SK-N-SH (cell line): ENCODE data around the gene UBN2. TPM values are rescaled to one million over a fixed set of nuclear protein-coding genes. Genes with fewer than 3 reads are reported as not detected.

Source experiments
- CTCF ChIA-PET: fragments of 300-600, 350-600 bp; formaldehyde crosslinking; extraction: SDS; loops from one replicate; lab custom pipeline; 2021; lab: Yijun Ruan, JAX
- POLR2A ChIA-PET: fragments of 350-600 bp; sonication (Branson Sonifier 250); formaldehyde crosslinking; extraction: SDS; loops from one replicate; lab custom pipeline; 2020; ENCODE audit warnings: antibody characterized with exemption, inconsistent platforms; lab: Yijun Ruan, JAX
- DNase-seq: peaks from one replicate; pipeline ENCODE4 v3.0.0; 2012
- H2AFZ ChIP-seq: fragments of 200-600 bp; sonication (generic); 2 replicates; pipeline ENCODE4 v1.8.1; 2016; ENCODE audit warnings: antibody characterized with exemption, mild to moderate bottlenecking, low read depth
- H3F3A ChIP-seq: fragments of 200-600 bp; sonication (generic); replicated peaks from 2 replicates; pipeline ENCODE3; 2016; ENCODE audit warnings: antibody characterized with exemption, mild to moderate bottlenecking; ENCODE audit not compliant: insufficient read depth
- H3K27ac ChIP-seq, 2 experiments: fragments of 200-500 bp in 1 of 2; fragments of 200-600 bp in 1 of 2; sonication (Bioruptor generic) in 1 of 2; sonication (generic), shearing (Covaris generic) in 1 of 2; 2 replicates each; pipeline versions ENCODE4 v1.5.1 to v1.6.1; 2014 to 2016; ENCODE audit warnings: low read depth in 2 of 2, inconsistent platforms in 1 of 2, low read length in 1 of 2, mild to moderate bottlenecking in 1 of 2, mixed read lengths in 1 of 2
- H3K27me3 ChIP-seq: fragments of 200-600 bp; sonication (generic), shearing (Covaris generic); 2 replicates; pipeline ENCODE4 v1.6.1; 2016; ENCODE audit warnings: mixed run types; ENCODE audit not compliant: insufficient read depth
- H3K36me3 ChIP-seq, 2 experiments: fragments of 200-500 bp in 1 of 2; fragments of 200-600 bp in 1 of 2; sonication (Bioruptor generic) in 1 of 2; sonication (generic) in 1 of 2; replicated peaks in 1 of 2; 2 replicates each; pipeline versions ENCODE3 to v1.5.1; 2014 to 2016; ENCODE audit warnings: low read length in 1 of 2, mild to moderate bottlenecking in 1 of 2; ENCODE audit not compliant: insufficient read depth in 2 of 2, control insufficient read depth in 1 of 2
- H3K4me1 ChIP-seq, 2 experiments: fragments of 200-500 bp in 1 of 2; fragments of 200-600 bp in 1 of 2; sonication (Bioruptor generic) in 1 of 2; sonication (generic), shearing (Covaris generic) in 1 of 2; 2 replicates each; pipeline versions ENCODE4 v1.5.1 to v1.6.1; 2014 to 2016; ENCODE audit warnings: low read depth in 1 of 2, low read length in 1 of 2, mixed run types in 1 of 2; ENCODE audit not compliant: insufficient read depth in 2 of 2, control insufficient read depth in 1 of 2
- H3K4me2 ChIP-seq: fragments of 200-600 bp; sonication (generic), shearing (Covaris generic); 2 replicates; pipeline ENCODE4 v1.6.1; 2017; ENCODE audit warnings: mixed run types
- H3K4me3 ChIP-seq, 2 experiments: fragments of 200-500 bp in 1 of 2; fragments of 200-600 bp in 1 of 2; sonication (Bioruptor generic) in 1 of 2; sonication (generic), shearing (Covaris generic) in 1 of 2; 2 replicates each; pipeline versions ENCODE4 v1.5.1 to v1.8.1; 2014 to 2016; ENCODE audit warnings: low read depth in 2 of 2, inconsistent platforms in 1 of 2, low read length in 1 of 2, mild to moderate bottlenecking in 1 of 2, mixed read lengths in 1 of 2, moderate library complexity in 1 of 2
- H3K79me2 ChIP-seq: fragments of 200-600 bp; sonication (generic); 2 replicates; pipeline ENCODE4 v1.8.1; 2017; ENCODE audit warnings: mild to moderate bottlenecking; ENCODE audit not compliant: insufficient read depth
- H3K9ac ChIP-seq: fragments of 200-600 bp; sonication (generic); 2 replicates; pipeline ENCODE4 v1.6.1; 2017; ENCODE audit warnings: mixed run types
- H3K9me2 ChIP-seq: fragments of 200-600 bp; sonication (generic); 2 replicates; pipeline ENCODE4 v1.6.1; 2017; ENCODE audit warnings: mixed run types
- H3K9me3 ChIP-seq: fragments of 200-600 bp; sonication (generic); 2 replicates; pipeline ENCODE4 v1.6.1; 2017; ENCODE audit warnings: mixed run types, mild to moderate bottlenecking, moderate library complexity
- H4K20me1 ChIP-seq: fragments of 200-600 bp; sonication (generic); 2 replicates; pipeline ENCODE4 v1.6.1; 2017; ENCODE audit warnings: mild to moderate bottlenecking, mixed run types; ENCODE audit not compliant: insufficient read depth
- CHD2 ChIP-seq: fragments of 150-350 bp; IDR thresholded peaks from 2 replicates; pipeline ENCODE4 v1.6.1; 2018; ENCODE audit warnings: low read length; ENCODE audit not compliant: partially characterized antibody
- ELF1 ChIP-seq: IDR thresholded peaks from 2 replicates; pipeline ENCODE4 v1.4.0; 2012
- EP300 ChIP-seq, 2 experiments: IDR thresholded peaks; 2 replicates each; pipeline versions ENCODE4 v1.4.0 to v1.6.1; 2012; ENCODE audit warnings: borderline replicate concordance in 1 of 2, low read depth in 1 of 2, low read length in 1 of 2
- FOXJ3 ChIP-seq: sonication (generic); formaldehyde crosslinking; IDR thresholded peaks from 2 replicates; pipeline ENCODE4 v1.5.1; 2020; ENCODE audit warnings: mild to moderate bottlenecking, missing genetic modification reagents
- FOXM1 ChIP-seq: IDR thresholded peaks from 2 replicates; pipeline ENCODE4 v1.4.0; 2012; ENCODE audit warnings: low read depth, mild to moderate bottlenecking
- GABPA ChIP-seq: IDR thresholded peaks from 2 replicates; pipeline ENCODE4 v1.4.0; 2012; ENCODE audit warnings: low read depth, mild to moderate bottlenecking
- GATA2 ChIP-seq: sonication (generic); formaldehyde crosslinking; IDR thresholded peaks from 2 replicates; pipeline ENCODE4 v1.5.0; 2020; ENCODE audit warnings: mild to moderate bottlenecking, missing genetic modification reagents
- JUND ChIP-seq: IDR thresholded peaks from 2 replicates; pipeline ENCODE4 v1.4.0; 2012
- MEF2A ChIP-seq: IDR thresholded peaks from 2 replicates; pipeline ENCODE4 v1.4.0; 2012; ENCODE audit warnings: low read depth, borderline replicate concordance
- RXRA ChIP-seq: IDR thresholded peaks from 2 replicates; pipeline ENCODE4 v1.4.0; 2012; ENCODE audit warnings: low read depth, mild to moderate bottlenecking, borderline replicate concordance
- SIN3A ChIP-seq: IDR thresholded peaks from 2 replicates; pipeline ENCODE4 v1.6.1; 2012; ENCODE audit warnings: low read depth, mild to moderate bottlenecking, low read length, moderate library complexity, borderline replicate concordance
- TAF1 ChIP-seq: IDR thresholded peaks from 2 replicates; pipeline ENCODE4 v1.6.1; 2012; ENCODE audit warnings: low read depth, mild to moderate bottlenecking, low read length, moderate library complexity, borderline replicate concordance
- TCF12 ChIP-seq: IDR thresholded peaks from 2 replicates; pipeline ENCODE4 v1.4.0; 2012
- WGBS: methylation state at CpG from one replicate; pipeline ENCODE4 v1.1.6; 2017; ENCODE audit warnings: low lambda C conversion rate; 5-methylcytosine and 5-hydroxymethylcytosine counted together
- polyA plus RNA-seq, 3 experiments: library from polyadenylated mRNA; depleted of rRNA; stranded (reverse); fragments of >200 nt; gene quantifications; 2 replicates each; pipeline ENCODE4 v1.2.3, GENCODE V29; 2012
- TF ChIP-seq, protein P1 (sequence below): fragments of 150-350 bp; IDR thresholded peaks from 2 replicates; pipeline ENCODE4 v1.6.1; 2017; ENCODE audit warnings: antibody characterized with exemption, low read length, low read depth, borderline replicate concordance
- TF ChIP-seq, protein P2 (sequence below): IDR thresholded peaks from 2 replicates; pipeline ENCODE4 v1.4.0; 2012; ENCODE audit warnings: low read depth
- TF ChIP-seq, protein P3 (sequence below): IDR thresholded peaks from 2 replicates; pipeline ENCODE4; 2012
- TF ChIP-seq, protein P4 (sequence below): fragments of 150-350 bp; IDR thresholded peaks from 2 replicates; pipeline ENCODE4 v1.6.1; 2016; ENCODE audit warnings: mild to moderate bottlenecking, low read depth, low read length
- TF ChIP-seq, protein P5 (sequence below): IDR thresholded peaks from 2 replicates; pipeline ENCODE4 v1.4.0; 2012; ENCODE audit warnings: low read depth, borderline replicate concordance

UBN2 gene
- polyA plus RNA-seq, 1 of the 3 experiments (the other 2 are of a cell fraction), result 2.0 TPM

DNA sequence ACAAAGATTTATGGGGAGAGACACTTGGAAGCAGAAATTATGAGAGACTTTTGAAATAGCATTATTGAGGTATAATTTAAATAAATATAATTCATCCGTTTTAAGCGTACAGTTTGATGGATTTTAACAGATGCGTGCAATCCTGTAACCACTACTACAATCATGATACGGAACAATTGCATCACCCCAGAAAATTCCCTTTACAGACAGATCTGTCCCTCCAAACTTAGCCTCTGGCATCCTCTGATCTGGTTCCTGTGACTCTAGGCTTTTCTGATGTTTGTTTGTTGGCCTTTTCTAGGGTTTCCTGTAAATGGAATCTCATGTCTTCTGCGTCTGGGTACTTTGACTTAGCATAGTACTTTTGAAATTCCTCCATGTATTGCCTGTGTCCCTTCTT, 15.5 kb downstream of the UBN2 start:
- H3K9ac ChIP-seq, result no peak overlapping the region
- peak overlapping the region in 1 of 2 experiments; percentile 35; a peak in 2 of 4 replicates for H3K27ac ChIP-seq
- peaks cover 29% of the 10 kb centered on the region for H3K79me2 ChIP-seq
- no peak overlapping the region for H2AFZ ChIP-seq
- DNase-seq, result no peak
- peaks cover 61 to 71% of the 10 kb centered on the region in 2 experiments for H3K36me3 ChIP-seq
- H3K4me1 ChIP-seq, result no peaks in the 10 kb centered on the region; a peak in 1 of 4 replicates
- TF ChIP-seq, protein P1, sequence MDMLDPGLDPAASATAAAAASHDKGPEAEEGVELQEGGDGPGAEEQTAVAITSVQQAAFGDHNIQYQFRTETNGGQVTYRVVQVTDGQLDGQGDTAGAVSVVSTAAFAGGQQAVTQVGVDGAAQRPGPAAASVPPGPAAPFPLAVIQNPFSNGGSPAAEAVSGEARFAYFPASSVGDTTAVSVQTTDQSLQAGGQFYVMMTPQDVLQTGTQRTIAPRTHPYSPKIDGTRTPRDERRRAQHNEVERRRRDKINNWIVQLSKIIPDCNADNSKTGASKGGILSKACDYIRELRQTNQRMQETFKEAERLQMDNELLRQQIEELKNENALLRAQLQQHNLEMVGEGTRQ, result no peak
- TF ChIP-seq CHD2 (no peak), FOXM1 (no peak), GATA2 (CRISPR knock-in tag) (no peak), ELF1 (no peak), RXRA (no peak), FOXJ3 (CRISPR knock-in tag) (no peak), EP300 (IDR thresholded peaks at IDR 0.05; ENCODE audit: borderline replicate concordance in 1 of 2, low read depth in 1 of 2, low read length in 1 of 2) (no peak), MEF2A (no peak), JUND (no peak), GABPA (no peak), TAF1 (no peak), TCF12 (no peak), SIN3A (no peak)
- TF ChIP-seq, protein P2, sequence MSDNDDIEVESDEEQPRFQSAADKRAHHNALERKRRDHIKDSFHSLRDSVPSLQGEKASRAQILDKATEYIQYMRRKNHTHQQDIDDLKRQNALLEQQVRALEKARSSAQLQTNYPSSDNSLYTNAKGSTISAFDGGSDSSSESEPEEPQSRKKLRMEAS, result no peak
- TF ChIP-seq, protein P3, sequence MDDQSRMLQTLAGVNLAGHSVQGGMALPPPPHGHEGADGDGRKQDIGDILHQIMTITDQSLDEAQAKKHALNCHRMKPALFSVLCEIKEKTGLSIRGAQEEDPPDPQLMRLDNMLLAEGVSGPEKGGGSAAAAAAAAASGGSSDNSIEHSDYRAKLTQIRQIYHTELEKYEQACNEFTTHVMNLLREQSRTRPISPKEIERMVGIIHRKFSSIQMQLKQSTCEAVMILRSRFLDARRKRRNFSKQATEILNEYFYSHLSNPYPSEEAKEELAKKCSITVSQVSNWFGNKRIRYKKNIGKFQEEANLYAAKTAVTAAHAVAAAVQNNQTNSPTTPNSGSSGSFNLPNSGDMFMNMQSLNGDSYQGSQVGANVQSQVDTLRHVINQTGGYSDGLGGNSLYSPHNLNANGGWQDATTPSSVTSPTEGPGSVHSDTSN, result no peak
- TF ChIP-seq, protein P4, sequence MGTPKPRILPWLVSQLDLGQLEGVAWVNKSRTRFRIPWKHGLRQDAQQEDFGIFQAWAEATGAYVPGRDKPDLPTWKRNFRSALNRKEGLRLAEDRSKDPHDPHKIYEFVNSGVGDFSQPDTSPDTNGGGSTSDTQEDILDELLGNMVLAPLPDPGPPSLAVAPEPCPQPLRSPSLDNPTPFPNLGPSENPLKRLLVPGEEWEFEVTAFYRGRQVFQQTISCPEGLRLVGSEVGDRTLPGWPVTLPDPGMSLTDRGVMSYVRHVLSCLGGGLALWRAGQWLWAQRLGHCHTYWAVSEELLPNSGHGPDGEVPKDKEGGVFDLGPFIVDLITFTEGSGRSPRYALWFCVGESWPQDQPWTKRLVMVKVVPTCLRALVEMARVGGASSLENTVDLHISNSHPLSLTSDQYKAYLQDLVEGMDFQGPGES, result no peak
- TF ChIP-seq, protein P5, sequence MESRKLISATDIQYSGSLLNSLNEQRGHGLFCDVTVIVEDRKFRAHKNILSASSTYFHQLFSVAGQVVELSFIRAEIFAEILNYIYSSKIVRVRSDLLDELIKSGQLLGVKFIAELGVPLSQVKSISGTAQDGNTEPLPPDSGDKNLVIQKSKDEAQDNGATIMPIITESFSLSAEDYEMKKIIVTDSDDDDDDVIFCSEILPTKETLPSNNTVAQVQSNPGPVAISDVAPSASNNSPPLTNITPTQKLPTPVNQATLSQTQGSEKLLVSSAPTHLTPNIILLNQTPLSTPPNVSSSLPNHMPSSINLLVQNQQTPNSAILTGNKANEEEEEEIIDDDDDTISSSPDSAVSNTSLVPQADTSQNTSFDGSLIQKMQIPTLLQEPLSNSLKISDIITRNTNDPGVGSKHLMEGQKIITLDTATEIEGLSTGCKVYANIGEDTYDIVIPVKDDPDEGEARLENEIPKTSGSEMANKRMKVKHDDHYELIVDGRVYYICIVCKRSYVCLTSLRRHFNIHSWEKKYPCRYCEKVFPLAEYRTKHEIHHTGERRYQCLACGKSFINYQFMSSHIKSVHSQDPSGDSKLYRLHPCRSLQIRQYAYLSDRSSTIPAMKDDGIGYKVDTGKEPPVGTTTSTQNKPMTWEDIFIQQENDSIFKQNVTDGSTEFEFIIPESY, result no peak
- TF ChIP-seq, all 33 proteins: peak for 0
- CTCF ChIA-PET, result interaction anchor here (0.6 kb wide), 1 partner anchor 751 kb away, joined by 3 read pairs; no protein-coding TSS in a partner anchor
- H3K27me3 ChIP-seq, result no peaks in the 10 kb centered on the region
- H3K9me3 ChIP-seq, result no peaks in the 10 kb centered on the region
- POLR2A ChIA-PET, result no interaction called here
- peaks cover 12% of the 10 kb centered on the region for H3F3A ChIP-seq
- 96% methylated on average over 5 of the region's 5 CpGs for WGBS
- H3K4me3 ChIP-seq, result no peak overlapping the region
- H4K20me1 ChIP-seq, result no peaks in the 10 kb centered on the region
- H3K4me2 ChIP-seq, result no peak overlapping the region
- no peaks in the 10 kb centered on the region for H3K9me2 ChIP-seq
